Measurements from ENCODE around the gene DAND5. TPM values are rescaled to one million over a fixed set of nuclear protein-coding genes. Genes with fewer than 3 reads are reported as not detected.
A peak's percentile ranks its signal among the peaks of the same experiment; 100 is the strongest.

The DAND5 gene
- polyA plus RNA-seq, 1 experiment, result not detected

DNA sequence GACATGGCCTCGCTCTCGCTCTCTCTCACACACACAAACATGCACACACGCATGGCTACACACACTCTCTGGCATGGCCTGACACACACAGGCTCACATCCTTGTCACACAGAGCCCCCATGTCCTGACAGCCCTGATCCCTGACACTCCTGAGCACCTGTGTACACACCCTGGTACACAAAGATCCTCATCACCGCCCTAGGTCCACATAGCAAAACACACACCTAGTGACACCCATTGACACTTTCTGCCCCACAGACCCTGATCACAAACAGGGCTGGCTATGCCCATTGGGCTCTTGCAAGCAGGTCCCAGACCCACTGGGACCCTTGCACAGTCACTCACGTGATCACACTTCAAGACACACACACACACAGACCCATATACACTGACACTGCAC lies 21.9 kb downstream of the DAND5 start:
- ChIA-PET POLR2A (no interaction called here), CTCF (interaction anchor here (1.6 kb wide), 1 partner anchor 14 kb away, joined by 5 read pairs; no protein-coding TSS in a partner anchor)
- Histone ChIP-seq H3K4me3 (ENCODE audit: low read depth, low read length) (no peak overlapping the region), H3K27me3 (ENCODE audit: control insufficient read depth, insufficient read depth, low read length) (no peaks in the 10 kb centered on the region), H3K36me3 (ENCODE audit: control insufficient read depth, insufficient read depth, low read length) (no peaks in the 10 kb centered on the region)
- TF ChIP-seq CTCF (IDR thresholded peaks at IDR 0.05; ENCODE audit: insufficient read depth, low read depth, low read length), result no peak
- DNase-seq (ENCODE audit: low read depth), result no peak

DNA sequence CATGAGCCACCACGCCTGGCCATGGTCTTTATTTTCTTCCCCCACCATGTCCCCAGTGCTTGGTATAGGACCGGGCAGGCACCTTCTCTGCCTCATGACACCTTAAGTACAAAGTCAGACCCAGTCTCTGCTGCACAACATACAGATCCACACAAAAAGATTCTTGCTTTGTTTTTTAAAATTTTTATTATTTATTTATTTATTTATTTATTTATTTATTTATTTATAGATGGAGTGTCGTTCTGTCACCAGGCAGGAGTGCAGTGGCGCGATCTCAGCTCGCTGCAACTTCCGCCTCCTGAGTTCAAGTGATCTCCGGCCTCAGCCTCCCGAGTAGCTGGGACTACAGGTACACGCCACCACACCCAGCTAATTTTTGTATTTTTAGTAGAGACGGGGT lies 23.4 kb downstream of the DAND5 start:
- ChIA-PET POLR2A (no interaction called here), CTCF (interaction anchor here (1.6 to 2.2 kb wide), 2 partner anchors 15 to 69 kb away, joined by 5 to 7 read pairs; no protein-coding TSS in a partner anchor)
- Histone ChIP-seq H3K4me3 (ENCODE audit: low read depth, low read length) (no peak overlapping the region), H3K36me3 (ENCODE audit: control insufficient read depth, insufficient read depth, low read length) (peaks cover 3% of the 10 kb centered on the region; the same call in 1 of the 2 replicates), H3K27me3 (ENCODE audit: control insufficient read depth, insufficient read depth, low read length) (no peaks in the 10 kb centered on the region)
- TF ChIP-seq CTCF (IDR thresholded peaks at IDR 0.05; ENCODE audit: insufficient read depth, low read depth, low read length), result no peak
- DNase-seq (ENCODE audit: low read depth), result no peak

- DNase-seq (ENCODE audit: low read depth), result no peak
- CTCF ChIA-PET, result interaction anchor here (0.6 to 2.2 kb wide), 4 partner anchors 23 to 68 kb away, joined by 3 to 7 read pairs (median 3); no protein-coding TSS in a partner anchor
- no peak for TF ChIP-seq CTCF (IDR thresholded peaks at IDR 0.05; ENCODE audit: insufficient read depth, low read depth, low read length)
- H3K27me3 ChIP-seq (ENCODE audit: control insufficient read depth, insufficient read depth, low read length), result no peaks in the 10 kb centered on the region
- H3K36me3 ChIP-seq (ENCODE audit: control insufficient read depth, insufficient read depth, low read length), result peaks cover 5% of the 10 kb centered on the region
- no peak overlapping the region for H3K4me3 ChIP-seq (ENCODE audit: low read depth, low read length)
- POLR2A ChIA-PET, result interaction anchor here (0.6 kb wide), 1 partner anchor 157 kb away, joined by 3 read pairs; the partner anchor contains the start of genes IER2 and STX10
Measured at GRCh38 chr19:12993562-12993961, 24.2 kb downstream of the DAND5 start.

GRCh38 chr19:12994701-12995595 lies 25.6 kb downstream of the DAND5 start, which contains the start of gene NFIX:
NFIX (plus strand) TSS chr19:12995475; CDS start chr19:12995838, 363 bp downstream.
- no peak for DNase-seq (ENCODE audit: low read depth)
- ChIA-PET CTCF (interaction anchor here (1.5 to 2.9 kb wide), 4 partner anchors 18 to 66 kb away, joined by 3 to 10 read pairs (median 5); no protein-coding TSS in a partner anchor), POLR2A (no interaction called here)
- Histone ChIP-seq H3K36me3 (ENCODE audit: control insufficient read depth, insufficient read depth, low read length) (peaks cover 9% of the 10 kb centered on the region), H3K27me3 (ENCODE audit: control insufficient read depth, insufficient read depth, low read length) (no peaks in the 10 kb centered on the region), H3K4me3 (ENCODE audit: low read depth, low read length) (peak within 1 kb of the TSS; percentile 79)
- TF ChIP-seq CTCF (IDR thresholded peaks at IDR 0.05; ENCODE audit: insufficient read depth, low read depth, low read length), result no peak

Measured in BJ (cell line).